SK-N-SH treated with all-trans-retinoic acid at 6 μM for 48 hours (cell line): Measurements from ENCODE around the gene TRDMT1.

Experiments used
- ATAC-seq: fragments of 200-7000 bp; cut with Tn5 transposase; 3 replicates; pipeline ENCODE4 v1.9.1; 2020; ENCODE audit warnings: mild to moderate bottlenecking, moderate library complexity
- ARNTL ChIP-seq: fragments of 450-650 bp; formaldehyde crosslinking; IDR thresholded peaks from 2 replicates; pipeline ENCODE4 v1.5.0; 2020; ENCODE audit warnings: low read depth, mild to moderate bottlenecking, moderate library complexity, borderline replicate concordance
- BACH2 ChIP-seq: fragments of 250-450 bp; sonication (Bioruptor Pico); IDR thresholded peaks from 2 replicates; pipeline ENCODE4 v1.9.0; 2021; ENCODE audit warnings: mild to moderate bottlenecking, borderline replicate concordance
- CREB5 ChIP-seq: fragments of 250-450 bp; sonication (Bioruptor Pico); IDR thresholded peaks from 2 replicates; pipeline ENCODE4 v1.5.1; 2020; ENCODE audit warnings: low read depth, mild to moderate bottlenecking, moderate library complexity
- CSDC2 ChIP-seq: fragments of 250-450 bp; sonication (Bioruptor Pico); IDR thresholded peaks from 2 replicates; pipeline ENCODE4 v1.5.0; 2020; ENCODE audit warnings: mild to moderate bottlenecking, moderate library complexity
- CSRNP3 ChIP-seq: fragments of 250-450 bp; sonication (Bioruptor Pico); IDR thresholded peaks from 2 replicates; pipeline ENCODE4 v1.5.1; 2021; ENCODE audit warnings: mild to moderate bottlenecking, moderate library complexity
- ESRRG ChIP-seq: fragments of 250-450 bp; sonication (Bioruptor Pico); IDR thresholded peaks from 2 replicates; pipeline ENCODE4 v1.6.1; 2021; ENCODE audit warnings: mild to moderate bottlenecking
- GLIS3 ChIP-seq: fragments of 250-450 bp; sonication (Bioruptor Pico); IDR thresholded peaks from 2 replicates; pipeline ENCODE4 v1.5.0; 2020; ENCODE audit warnings: mild to moderate bottlenecking, moderate library complexity
- ISL1 ChIP-seq: fragments of 250-450 bp; sonication (Bioruptor Pico); IDR thresholded peaks from 2 replicates; pipeline ENCODE4 v2.1.2; 2022; ENCODE audit warnings: mild to moderate bottlenecking, moderate library complexity
- OSR1 ChIP-seq: fragments of 250-450 bp; sonication (Bioruptor Pico); IDR thresholded peaks from 2 replicates; pipeline ENCODE4 v1.8.0; 2022; ENCODE audit warnings: moderate library complexity, mild to moderate bottlenecking, inconsistent platforms
- PATZ1 ChIP-seq: fragments of 250-450 bp; sonication (Bioruptor Pico); IDR thresholded peaks from 2 replicates; pipeline ENCODE4 v1.8.0; 2020; ENCODE audit warnings: mild to moderate bottlenecking, moderate library complexity, borderline replicate concordance
- PPARA ChIP-seq: fragments of 250-450 bp; sonication (Bioruptor Pico); IDR thresholded peaks from 2 replicates; pipeline ENCODE4 v1.5.0; 2020; ENCODE audit warnings: mild to moderate bottlenecking, borderline replicate concordance
- RARB ChIP-seq: fragments of 250-450 bp; sonication (Bioruptor Pico); IDR thresholded peaks from 2 replicates; pipeline ENCODE4 v1.8.0; 2021; ENCODE audit warnings: mild to moderate bottlenecking, moderate library complexity
- TCF4 ChIP-seq: fragments of 250-450 bp; sonication (Bioruptor Pico); IDR thresholded peaks from 2 replicates; pipeline ENCODE4 v1.8.0; 2021; ENCODE audit warnings: mild to moderate bottlenecking, moderate library complexity, borderline replicate concordance
- TOX ChIP-seq: fragments of 250-450 bp; sonication (Bioruptor Pico); IDR thresholded peaks from 2 replicates; pipeline ENCODE4 v1.8.0; 2021; ENCODE audit warnings: mild to moderate bottlenecking, moderate library complexity, borderline replicate concordance
- TSHZ2 ChIP-seq: fragments of 250-450 bp; sonication (Bioruptor Pico); IDR thresholded peaks from 2 replicates; pipeline ENCODE4 v1.5.0; 2020; ENCODE audit warnings: mild to moderate bottlenecking, moderate library complexity
- ZC3H10 ChIP-seq: fragments of 250-450 bp; sonication (Bioruptor Pico); IDR thresholded peaks from 2 replicates; pipeline ENCODE4 v1.5.1; 2021; ENCODE audit warnings: mild to moderate bottlenecking, moderate library complexity
- ZFP3 ChIP-seq: fragments of 250-450 bp; sonication (Bioruptor Pico); IDR thresholded peaks from 2 replicates; pipeline ENCODE4 v1.5.0; 2020; ENCODE audit warnings: mild to moderate bottlenecking, moderate library complexity
- ZFP30 ChIP-seq: fragments of 450-650 bp; formaldehyde crosslinking; IDR thresholded peaks from 2 replicates; pipeline ENCODE4 v1.5.0; 2022; ENCODE audit warnings: mild to moderate bottlenecking, moderate library complexity
- ZNF565 ChIP-seq: fragments of 450-650 bp; formaldehyde crosslinking; conservative IDR thresholded peaks from 2 replicates; pipeline ENCODE4 v1.5.0; 2020; ENCODE audit warnings: low read depth, mild to moderate bottlenecking, moderate library complexity
- ZNF70 ChIP-seq: fragments of 450-650 bp; formaldehyde crosslinking; IDR thresholded peaks from 2 replicates; pipeline ENCODE4 v1.5.0; 2020; ENCODE audit warnings: mild to moderate bottlenecking, moderate library complexity
- ZNF8 ChIP-seq: fragments of 450-650 bp; formaldehyde crosslinking; IDR thresholded peaks from 2 replicates; pipeline ENCODE4 v1.5.0; 2020; ENCODE audit warnings: mild to moderate bottlenecking, moderate library complexity
- TF ChIP-seq, protein P1 (sequence below): fragments of 250-450 bp; sonication (Bioruptor Pico); IDR thresholded peaks from 2 replicates; pipeline ENCODE4 v1.8.0; 2021; ENCODE audit warnings: low read depth, mild to moderate bottlenecking, moderate library complexity, borderline replicate concordance

TRDMT1 gene

GRCh38 chr10:17145239-17145638 lies 56.2 kb downstream of the TRDMT1 start:
- no peak for ATAC-seq
- TF ChIP-seq ESRRG (CRISPR knock-in tag) (no peak), TSHZ2 (CRISPR knock-in tag) (no peak), ZC3H10 (no peak), ISL1 (CRISPR knock-in tag) (no peak), GLIS3 (no peak), TOX (no peak), CREB5 (CRISPR knock-in tag) (no peak), RARB (CRISPR knock-in tag) (no peak), ZFP30 (CRISPR knock-in tag) (no peak), PATZ1 (CRISPR knock-in tag) (no peak), TCF4 (CRISPR knock-in tag) (no peak), ARNTL (CRISPR knock-in tag) (no peak)
- TF ChIP-seq, protein P1, sequence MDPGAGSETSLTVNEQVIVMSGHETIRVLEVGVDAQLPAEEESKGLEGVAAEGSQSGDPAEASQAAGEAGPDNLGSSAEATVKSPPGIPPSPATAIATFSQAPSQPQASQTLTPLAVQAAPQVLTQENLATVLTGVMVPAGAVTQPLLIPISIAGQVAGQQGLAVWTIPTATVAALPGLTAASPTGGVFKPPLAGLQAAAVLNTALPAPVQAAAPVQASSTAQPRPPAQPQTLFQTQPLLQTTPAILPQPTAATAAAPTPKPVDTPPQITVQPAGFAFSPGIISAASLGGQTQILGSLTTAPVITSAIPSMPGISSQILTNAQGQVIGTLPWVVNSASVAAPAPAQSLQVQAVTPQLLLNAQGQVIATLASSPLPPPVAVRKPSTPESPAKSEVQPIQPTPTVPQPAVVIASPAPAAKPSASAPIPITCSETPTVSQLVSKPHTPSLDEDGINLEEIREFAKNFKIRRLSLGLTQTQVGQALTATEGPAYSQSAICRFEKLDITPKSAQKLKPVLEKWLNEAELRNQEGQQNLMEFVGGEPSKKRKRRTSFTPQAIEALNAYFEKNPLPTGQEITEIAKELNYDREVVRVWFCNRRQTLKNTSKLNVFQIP: no peak
- TF ChIP-seq, all 23 proteins: peak for 0

GRCh38 chr10:17144757-17145156 lies 56.7 kb downstream of the TRDMT1 start:
- TF ChIP-seq GLIS3 (no peak), CREB5 (CRISPR knock-in tag) (no peak), ESRRG (CRISPR knock-in tag) (no peak), PATZ1 (CRISPR knock-in tag) (no peak), TCF4 (CRISPR knock-in tag) (no peak), ZNF565 (no peak), TSHZ2 (CRISPR knock-in tag) (no peak), PPARA (CRISPR knock-in tag) (no peak), ZFP3 (CRISPR knock-in tag) (no peak), CSRNP3 (CRISPR knock-in tag) (no peak), ISL1 (CRISPR knock-in tag) (no peak), CSDC2 (no peak), ARNTL (CRISPR knock-in tag) (no peak), RARB (CRISPR knock-in tag) (no peak), ZNF70 (no peak), ZC3H10 (no peak), OSR1 (CRISPR knock-in tag) (no peak), BACH2 (CRISPR knock-in tag) (no peak), ZNF8 (CRISPR knock-in tag) (no peak)
- TF ChIP-seq, all 23 proteins: peak for 0
- no peak for ATAC-seq
